ENCODE results near the gene SLC51A. TPM values are rescaled to one million over a fixed set of nuclear protein-coding genes. Genes with fewer than 3 reads are reported as not detected.

The SLC51A gene
- total and polyA plus RNA-seq, 2 of the 13 experiments (the other 11 are each of a cell fraction or from before 2014, with no cell fraction given), result 4.3 to 48.8 TPM

- no peak overlapping the region for H3K4me3 ChIP-seq (replicated peaks in 1 of 3; ENCODE audit: insufficient read depth in 1 of 3, low read depth in 2 of 3, low read length in 3 of 3)
- no peak overlapping the region for H2AFZ ChIP-seq (ENCODE audit: low read length)
- H3K36me3 ChIP-seq (replicated peaks in 1 of 2; ENCODE audit: control insufficient read depth in 1 of 2, insufficient read depth in 2 of 2, low read length in 2 of 2), result peaks cover 11 to 13% of the 10 kb centered on the region in 2 experiments; a peak in 4 of 5 replicates
- 97% methylated on average over 5 of the region's 5 CpGs for WGBS (ENCODE audit: low lambda C conversion rate)
- DNase-seq (ENCODE audit: low spot score) (no peak), FAIRE-seq (no peak), ATAC-seq (no peak)
- BruUV-seq (replicated peaks), result no TSS peak
- no peak overlapping the region for H3K4me2 ChIP-seq (ENCODE audit: low read depth, low read length)
- H3K79me2 ChIP-seq (ENCODE audit: insufficient read depth, low read length), result peaks cover 51% of the 10 kb centered on the region
- peaks cover 24% of the 10 kb centered on the region for H3K4me1 ChIP-seq (ENCODE audit: insufficient read depth, low read length)
- H3K9me3 ChIP-seq (ENCODE audit: low read length), result no peaks in the 10 kb centered on the region
- in situ Hi-C loops (cut with HindIII; ENCODE audit: extremely low pct_ligation_motif_present, low pct_unique_long_range_greater_than_20kb), result no loop called here
- no peaks in the 10 kb centered on the region for H3K27me3 ChIP-seq (ENCODE audit: control insufficient read depth in 1 of 2, insufficient read depth in 2 of 2, low read length in 2 of 2)
- CTCF ChIA-PET (ENCODE audit: low intra/inter-chr PET ratio, low total read pairs), result no interaction called here
- H4K20me1 ChIP-seq (ENCODE audit: insufficient read depth, low read length), result no peaks in the 10 kb centered on the region
- H3K27ac ChIP-seq (ENCODE audit: extremely low read length, insufficient read depth, low read length), result no peak overlapping the region
- POLR2A ChIA-PET, result no interaction called here
- H3K9ac ChIP-seq (ENCODE audit: insufficient read depth, low read depth, low read length), result no peak overlapping the region
- intact Hi-C loops (cut with micrococcal nuclease; ENCODE audit: unreplicated experiment), result no loop called here
- no peak for TF ChIP-seq MTF1 (CRISPR knock-in tag; IDR thresholded peaks at IDR 0.05)
- TF ChIP-seq PRMT3 (CRISPR knock-in tag; IDR thresholded peaks at IDR 0.05; ENCODE audit: borderline replicate concordance, low read depth), result no peak
- TF ChIP-seq USF2 (IDR thresholded peaks at IDR 0.05; ENCODE audit: low read depth, low read length), result no peak
- no peak for TF ChIP-seq USF2 (CRISPR knock-in tag; IDR thresholded peaks at IDR 0.05; ENCODE audit: borderline replicate concordance)
- no peak for TF ChIP-seq ZMYM4 (CRISPR knock-in tag; IDR thresholded peaks at IDR 0.05)
- TF ChIP-seq YEATS2 (CRISPR knock-in tag; IDR thresholded peaks at IDR 0.05; ENCODE audit: borderline replicate concordance), result no peak
- TF ChIP-seq ZNF451 (CRISPR knock-in tag; IDR thresholded peaks at IDR 0.05), result no peak
Observed at GRCh38 chr3:196275126-196275525, 58.8 kb downstream of the SLC51A start.
